GM18951 (cell line): Measurements from ENCODE around the gene MX2.
"Not testable (repeated sequence)": the region's sequence is repeated elsewhere in the genome, so short reads cannot be mapped to it uniquely, and the experiment has no call there.

Experiments used
- POLR2A ChIP-seq: IDR thresholded peaks from 4 replicates; pipeline ENCODE4 v1.6.1; 2011; ENCODE audit warnings: mild to moderate bottlenecking; ENCODE audit not compliant: insufficient read length, insufficient read depth; ENCODE audit errors: extremely low read depth
- in situ Hi-C: fragments of 300-500 bp; cut with MboI; formaldehyde crosslinking; loops from one replicate; pipeline ENCODE4 v1.12.0; 2022; ENCODE audit warnings: low sequenced_read_pairs, mixed read lengths, inconsistent platforms; ENCODE audit not compliant: unreplicated experiment

The MX2 gene

GRCh38 chr21:41348434-41348833 is 13.4 kb upstream of the MX2 start:
- in situ Hi-C loops, result no loop called here
- TF ChIP-seq POLR2A, result no peak

GRCh38 chr21:41349126-41349525 is 12.7 kb upstream of the MX2 start:
- TF ChIP-seq POLR2A, result no peak
- in situ Hi-C loops, result no loop called here

- in situ Hi-C loops, result no loop called here
- TF ChIP-seq POLR2A, result no peak
These were observed 12.0 kb upstream of the MX2 start for GRCh38 chr21:41349619-41350390.

GRCh38 chr21:41350436-41351155 is 11.2 kb upstream of the MX2 start:
- no peak for TF ChIP-seq POLR2A
- in situ Hi-C loops, result no loop called here

GRCh38 chr21:41357546-41357945 is 4.3 kb upstream of the MX2 start:
- no peak for TF ChIP-seq POLR2A
- in situ Hi-C loops, result no loop called here

GRCh38 chr21:41358193-41359166 is 3.3 kb upstream of the MX2 start:
- no peak for TF ChIP-seq POLR2A
- in situ Hi-C loops, result no loop called here

- in situ Hi-C loops, result no loop called here
- no peak for TF ChIP-seq POLR2A
These were observed 2.5 kb upstream of the MX2 start for GRCh38 chr21:41359286-41359685.

GRCh38 chr21:41359754-41360071 is 2.1 kb upstream of the MX2 start:
- in situ Hi-C loops, result not testable (repeated sequence)

- no peak for TF ChIP-seq POLR2A
- in situ Hi-C loops, result no loop called here
These were observed 1.6 kb upstream of the MX2 start for GRCh38 chr21:41360072-41360821.

GRCh38 chr21:41361053-41361785 is 608 bp upstream of the MX2 start:
- in situ Hi-C loops, result no loop called here
- TF ChIP-seq POLR2A, result no peak

GRCh38 chr21:41362605-41363369 is 960 bp downstream of the MX2 start:
- TF ChIP-seq POLR2A, result peak; percentile 13
- in situ Hi-C loops, result no loop called here
